GM18511 (cell line): ENCODE results near the gene DNM2.

Experiments used
- ATAC-seq: cut with Tn5 transposase; IDR thresholded peaks from one replicate; pipeline ENCODE4 v1.9.1; 2021; ENCODE audit warnings: mild to moderate bottlenecking, moderate library complexity; ENCODE audit not compliant: unreplicated experiment

DNM2 gene

DNA sequence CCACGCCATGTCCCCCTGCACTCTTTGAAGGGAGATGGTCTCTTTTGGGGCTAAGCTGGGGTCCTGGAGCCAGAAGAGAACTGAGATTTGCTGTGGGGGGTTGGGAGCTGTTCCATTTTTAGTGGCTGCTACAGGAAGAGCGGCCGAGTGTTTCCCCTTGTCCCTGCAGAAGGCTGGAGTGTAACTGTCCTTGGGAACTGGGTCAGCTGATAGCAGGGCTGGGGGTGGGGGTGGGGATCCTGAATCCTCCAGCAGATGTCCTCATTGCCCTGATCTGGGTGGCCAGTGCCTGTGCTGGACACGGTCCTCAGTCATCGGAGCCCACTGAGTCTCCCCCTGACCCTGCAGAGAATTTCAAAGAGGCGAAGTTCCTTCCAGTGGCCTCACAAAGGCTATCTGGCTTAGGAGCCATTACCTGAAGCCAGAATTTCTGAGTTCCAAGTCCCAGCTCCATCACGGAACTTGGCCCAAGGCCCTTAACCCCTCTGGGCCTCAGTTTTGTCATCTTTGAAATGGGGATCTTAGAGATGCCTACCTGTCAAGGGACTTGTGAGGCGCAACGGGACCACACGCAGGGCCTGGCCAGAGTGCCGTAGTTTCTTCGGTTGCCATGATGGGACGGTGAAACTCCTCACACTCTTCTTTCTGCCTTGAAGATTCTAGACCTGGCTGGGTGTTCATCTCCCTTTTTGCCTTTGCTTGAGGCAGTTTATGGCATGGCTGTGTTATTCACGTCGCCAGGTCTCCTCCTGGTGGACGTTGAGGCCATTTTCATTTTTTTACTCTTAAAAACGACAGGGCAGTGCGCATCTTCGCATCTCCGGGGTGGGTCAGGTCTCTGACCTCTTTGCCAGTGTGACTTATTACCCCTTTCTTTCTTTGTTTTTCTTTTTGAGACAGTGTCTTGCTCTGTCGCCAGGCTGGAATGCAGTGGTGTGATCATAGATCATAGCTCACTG, 51.9 kb downstream of the DNM2 start:
- ATAC-seq, result no peak

DNA sequence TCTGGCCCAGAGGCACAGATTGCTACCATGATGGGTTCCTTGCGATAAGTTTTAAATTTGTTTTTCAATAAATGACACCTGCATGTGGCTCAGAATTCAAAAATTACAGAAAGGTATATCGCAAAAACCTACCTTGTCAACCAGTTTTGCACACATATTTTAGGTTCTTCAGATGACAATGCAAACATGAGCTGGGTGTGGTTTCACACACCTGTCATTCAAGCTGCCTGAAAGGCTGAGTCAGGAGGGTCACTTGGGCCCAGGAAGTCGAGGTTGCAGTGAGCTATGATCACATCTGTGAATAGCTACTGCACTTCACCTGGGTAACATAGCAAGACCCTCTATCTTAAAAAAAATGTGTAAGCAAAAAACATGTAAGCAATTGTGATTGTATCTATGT, 56.1 kb downstream of the DNM2 start:
- no peak for ATAC-seq

DNA sequence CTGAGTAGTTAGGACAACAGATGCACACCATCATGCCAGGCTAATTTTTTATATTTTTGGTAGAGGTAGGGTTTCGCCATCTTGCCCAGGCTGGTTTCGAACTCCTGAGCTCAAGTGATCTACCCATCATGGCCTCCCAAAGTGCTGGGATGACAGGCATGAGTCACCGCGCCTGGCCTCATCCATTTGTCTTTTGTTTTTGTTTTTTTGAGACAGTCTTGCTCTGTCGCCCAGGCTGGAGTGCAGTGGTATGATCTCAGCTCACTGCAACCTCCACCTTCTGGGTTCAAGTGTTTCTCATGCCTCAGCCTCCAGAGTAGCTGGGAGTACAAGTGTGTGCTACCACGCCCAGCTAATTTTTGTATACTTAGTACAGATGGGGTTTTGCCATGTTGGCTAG, 57.0 kb downstream of the DNM2 start:
- no peak for ATAC-seq

DNA sequence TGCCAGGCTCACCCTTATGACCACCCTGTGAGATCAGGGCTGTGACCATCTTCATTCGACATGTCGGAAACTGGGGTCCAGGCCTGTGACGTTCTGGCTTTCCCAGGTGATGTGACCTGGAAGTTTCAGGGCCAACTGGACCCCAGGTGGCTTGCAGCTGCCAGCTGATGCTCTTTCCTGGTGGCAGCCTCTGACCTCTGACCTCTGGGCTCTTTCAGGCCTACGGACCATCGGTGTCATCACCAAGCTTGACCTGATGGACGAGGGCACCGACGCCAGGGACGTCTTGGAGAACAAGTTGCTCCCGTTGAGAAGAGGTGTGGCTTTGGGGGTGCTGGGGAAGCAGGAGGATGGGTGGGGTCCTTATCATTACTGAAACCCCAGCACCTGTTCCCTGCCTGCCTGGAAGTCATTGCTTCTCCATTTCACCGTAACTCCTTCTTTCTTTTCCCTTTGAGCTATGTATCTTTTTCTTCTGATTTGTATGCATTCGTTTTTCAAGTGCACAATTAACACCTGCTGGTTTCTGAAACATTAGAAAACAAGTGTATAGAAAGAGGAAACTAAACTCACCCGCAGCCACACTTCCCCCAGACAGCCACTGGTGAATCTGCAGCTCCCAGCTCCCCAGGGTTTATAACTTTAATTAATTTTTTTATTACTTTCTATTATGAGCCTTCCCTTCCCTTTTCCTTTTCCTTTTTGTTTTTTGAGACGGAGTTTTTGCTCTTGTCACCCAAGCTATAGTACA, 59.2 kb downstream of the DNM2 start:
- no peak for ATAC-seq

DNA sequence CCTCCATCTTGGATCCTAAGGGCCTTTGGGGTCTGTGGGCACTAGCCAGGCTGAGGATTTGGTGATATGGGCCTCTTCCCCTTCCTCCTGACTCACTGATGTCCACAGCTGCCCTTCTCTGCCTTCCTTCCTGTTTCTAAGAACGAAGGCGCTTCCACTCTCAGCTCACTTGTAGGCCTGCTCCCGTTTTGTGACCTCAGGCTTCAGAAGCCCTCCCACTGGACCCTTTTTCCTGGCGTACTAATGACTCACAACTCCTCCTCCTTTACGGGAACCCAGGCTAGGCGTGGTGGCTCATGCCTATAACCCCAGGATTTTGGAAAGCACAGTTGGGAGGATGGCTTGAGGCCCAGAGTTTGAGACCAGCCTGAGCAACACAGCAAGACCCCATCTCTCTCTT, 62.5 kb downstream of the DNM2 start:
- no peak for ATAC-seq

DNA sequence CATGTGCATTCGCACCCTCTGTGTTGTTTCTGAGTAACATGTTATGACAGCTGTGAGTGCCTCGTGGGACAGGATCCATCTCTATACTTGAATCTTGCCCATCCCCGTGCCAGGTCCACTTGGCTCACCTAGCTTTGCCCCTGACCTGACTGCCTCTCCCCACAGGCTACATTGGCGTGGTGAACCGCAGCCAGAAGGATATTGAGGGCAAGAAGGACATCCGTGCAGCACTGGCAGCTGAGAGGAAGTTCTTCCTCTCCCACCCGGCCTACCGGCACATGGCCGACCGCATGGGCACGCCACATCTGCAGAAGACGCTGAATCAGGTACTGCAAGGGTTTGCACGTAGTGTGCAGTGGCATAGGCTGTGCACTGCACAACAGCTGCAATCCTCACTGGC, 64.9 kb downstream of the DNM2 start:
- no peak for ATAC-seq

DNA sequence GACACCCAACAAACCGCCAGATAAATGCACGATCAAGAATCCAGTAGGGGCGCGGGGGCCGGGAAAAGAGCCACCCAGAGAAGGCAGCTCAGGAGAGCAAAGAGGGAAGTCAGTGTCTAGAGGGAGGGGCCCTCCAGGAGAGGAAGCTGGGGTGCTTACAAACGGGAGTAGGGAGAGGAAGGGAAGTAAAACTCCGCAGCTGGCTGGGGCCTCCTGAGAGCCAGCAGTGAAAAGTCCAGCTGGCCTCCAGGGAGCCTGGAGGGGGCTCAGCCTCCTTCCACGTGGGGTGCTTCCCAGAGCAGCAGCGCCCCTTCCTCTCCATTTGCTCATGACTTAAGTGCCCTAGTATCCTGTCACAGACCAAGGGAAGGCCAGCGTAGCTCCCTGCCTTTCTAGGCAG, 66.4 kb downstream of the DNM2 start:
- ATAC-seq, result no peak

DNA sequence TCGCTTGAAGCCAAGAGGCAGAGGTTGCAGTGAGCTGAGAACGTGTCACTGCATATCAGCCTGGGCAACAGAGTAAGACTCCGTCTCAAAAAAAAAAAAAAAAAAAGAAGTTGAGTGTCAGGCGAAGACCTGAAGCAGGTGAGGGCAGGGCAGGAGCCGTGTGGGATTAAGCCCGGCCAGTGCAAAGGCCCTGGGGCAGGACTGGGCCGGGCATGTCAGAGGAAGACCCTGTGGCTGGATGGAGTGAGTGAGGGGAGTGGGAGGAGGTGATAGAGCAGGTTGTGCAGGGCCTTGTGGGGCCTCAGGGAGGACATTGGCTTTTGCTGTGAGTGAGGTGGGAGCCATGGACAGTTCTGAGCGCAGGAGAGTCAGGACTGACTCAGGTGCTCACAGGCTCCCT, 70.3 kb downstream of the DNM2 start:
- no peak for ATAC-seq

DNA sequence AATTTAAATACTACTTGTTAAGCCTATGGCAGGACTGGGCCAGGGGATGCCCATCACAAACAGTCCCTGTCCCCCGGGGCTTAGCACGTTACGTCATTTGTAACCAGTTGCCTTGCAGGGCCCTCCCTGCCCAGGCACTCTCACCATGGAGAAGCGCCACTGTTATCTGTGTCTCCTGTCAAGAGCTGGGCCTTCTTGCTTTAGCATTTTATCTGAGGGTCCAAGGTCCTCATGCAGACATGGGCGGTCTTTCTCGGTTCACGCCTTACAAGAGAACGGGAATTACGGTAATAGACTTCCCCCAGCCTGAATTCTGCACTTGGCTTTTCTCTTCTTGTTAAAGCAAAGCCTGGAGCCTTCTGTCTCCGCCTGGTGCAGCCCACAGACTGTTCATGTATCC, 72.0 kb downstream of the DNM2 start:
- ATAC-seq, result no peak

DNA sequence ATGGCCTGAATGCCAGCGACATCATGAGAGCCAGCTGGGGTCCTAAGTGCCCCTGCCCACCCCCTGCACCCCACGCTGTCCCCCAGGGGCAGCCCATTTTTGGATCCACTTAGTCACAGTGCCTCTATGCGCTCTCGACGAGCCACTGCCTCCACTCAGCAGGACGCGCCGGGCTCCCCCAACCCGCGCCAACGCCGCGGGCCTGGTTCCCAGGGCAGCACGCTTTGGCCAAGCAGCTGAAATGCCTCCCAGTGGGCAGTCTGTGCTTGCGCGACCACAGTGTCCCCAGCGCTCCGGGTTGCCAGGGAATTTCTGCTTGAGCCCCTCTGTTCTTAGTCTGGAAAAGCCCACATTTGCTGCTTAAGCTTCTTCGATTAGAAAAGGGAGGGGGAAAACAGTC, 78.8 kb downstream of the DNM2 start:
- ATAC-seq, result no peak

DNA sequence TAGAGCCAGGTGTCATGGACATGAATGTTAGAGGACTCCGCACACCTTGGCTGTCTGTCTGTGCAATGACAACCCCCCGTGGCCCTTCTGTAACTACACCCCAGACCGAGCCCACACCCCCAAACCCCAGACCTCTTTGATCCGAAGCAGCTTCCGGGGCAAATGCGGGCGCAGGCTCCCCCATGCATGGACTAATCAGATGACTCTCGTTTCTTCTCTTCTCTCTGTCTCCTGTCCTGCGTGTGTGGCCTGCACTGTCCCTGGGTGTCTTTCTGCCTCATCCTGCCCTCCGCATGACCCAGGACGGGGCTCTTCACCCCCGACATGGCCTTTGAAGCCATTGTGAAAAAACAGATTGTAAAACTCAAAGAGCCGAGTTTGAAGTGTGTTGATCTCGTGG, 79.2 kb downstream of the DNM2 start:
- no peak for ATAC-seq

DNA sequence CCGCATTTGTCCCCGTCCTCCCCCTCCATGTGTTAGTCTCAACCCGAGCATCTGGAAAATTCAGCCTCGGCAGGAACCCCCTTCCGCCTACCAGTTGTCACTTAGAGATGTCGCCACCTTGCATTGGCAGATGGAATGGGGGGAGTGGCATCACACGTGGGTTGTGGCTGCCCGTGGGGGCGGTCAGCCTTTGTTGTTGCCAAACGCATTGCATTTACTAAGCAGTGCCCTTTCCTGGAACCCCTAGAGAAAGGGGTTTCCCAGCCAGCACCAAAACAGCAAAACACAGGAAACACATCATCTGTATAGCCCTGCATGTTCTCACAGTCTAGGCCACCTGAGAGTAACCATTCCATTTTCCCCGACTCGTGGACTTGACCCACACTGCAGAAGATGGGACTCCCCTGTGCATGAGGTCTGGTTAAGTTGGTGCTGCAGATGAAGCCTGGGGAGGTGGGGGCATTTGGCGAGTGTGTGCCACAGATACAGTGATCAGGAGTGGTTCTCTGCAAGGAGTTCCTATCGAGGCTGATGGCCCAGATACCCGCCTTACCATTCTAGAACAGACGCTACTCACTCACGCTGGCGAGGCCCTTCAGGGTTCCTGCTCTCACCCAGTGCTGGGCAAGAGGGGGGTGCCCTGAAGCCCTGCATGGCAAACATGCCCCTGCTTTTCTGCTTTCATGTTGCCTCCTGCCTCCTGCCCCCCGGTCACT, 79.8 kb downstream of the DNM2 start:
- ATAC-seq, result no peak

DNA sequence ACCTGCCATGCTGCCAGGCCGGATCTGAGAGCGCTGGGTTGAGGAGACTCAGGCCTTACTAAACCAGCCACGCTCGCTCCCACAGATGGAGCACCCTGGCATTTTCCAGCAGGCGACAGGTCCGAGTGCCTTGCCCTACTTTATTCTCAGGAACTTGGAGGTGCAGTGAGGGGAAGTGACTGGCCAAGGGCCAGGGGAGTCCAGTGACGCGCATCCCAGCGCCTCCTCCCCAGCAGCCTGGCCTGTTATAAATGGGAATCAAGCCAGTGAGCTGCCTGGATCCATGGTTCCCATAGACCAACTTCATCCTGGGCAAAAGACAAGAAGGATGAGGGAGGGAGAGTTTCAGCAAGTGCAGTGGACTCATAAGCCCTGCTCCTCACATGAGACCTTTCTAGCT, 82.6 kb downstream of the DNM2 start:
- no peak for ATAC-seq

DNA sequence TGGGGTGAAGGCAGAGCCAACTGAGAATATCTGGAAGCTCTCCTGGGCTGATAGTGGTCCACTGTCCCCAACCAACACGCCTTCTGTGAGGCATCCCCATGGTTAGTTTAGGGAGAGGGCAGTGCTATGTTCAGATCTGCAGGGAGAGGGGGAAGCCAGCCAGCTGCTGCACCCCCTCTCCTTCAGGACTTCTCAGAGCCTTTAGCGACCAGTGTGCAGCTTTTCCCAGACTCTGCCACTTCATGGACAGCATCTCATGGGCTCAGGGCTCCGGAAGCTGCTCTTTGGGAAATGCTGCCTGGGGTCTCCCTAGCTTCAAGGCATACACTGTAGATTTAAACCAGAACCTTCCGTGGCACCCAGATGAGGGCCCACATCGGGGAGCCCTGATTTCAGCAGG, 84.6 kb downstream of the DNM2 start:
- no peak for ATAC-seq

DNA sequence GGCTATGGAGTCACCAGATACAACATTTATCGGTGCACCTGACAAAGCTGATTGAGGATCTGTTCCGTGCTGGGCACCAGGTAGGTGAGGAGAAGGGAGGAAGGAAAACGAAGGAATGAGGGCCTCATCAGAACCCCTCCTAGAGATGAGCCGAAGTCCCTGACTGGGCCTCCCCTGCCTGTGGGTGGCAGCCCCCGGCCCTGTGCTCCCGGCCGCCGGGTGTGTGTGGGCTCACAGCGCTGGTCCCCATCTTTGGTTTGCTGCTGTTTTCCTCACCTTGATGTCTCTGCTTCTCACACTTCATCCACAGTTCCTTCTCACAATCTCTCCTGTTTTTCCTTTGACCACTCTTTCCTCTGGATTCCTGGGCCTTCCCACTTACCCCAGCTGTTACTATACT, 85.4 kb downstream of the DNM2 start:
- ATAC-seq, result no peak

DNA sequence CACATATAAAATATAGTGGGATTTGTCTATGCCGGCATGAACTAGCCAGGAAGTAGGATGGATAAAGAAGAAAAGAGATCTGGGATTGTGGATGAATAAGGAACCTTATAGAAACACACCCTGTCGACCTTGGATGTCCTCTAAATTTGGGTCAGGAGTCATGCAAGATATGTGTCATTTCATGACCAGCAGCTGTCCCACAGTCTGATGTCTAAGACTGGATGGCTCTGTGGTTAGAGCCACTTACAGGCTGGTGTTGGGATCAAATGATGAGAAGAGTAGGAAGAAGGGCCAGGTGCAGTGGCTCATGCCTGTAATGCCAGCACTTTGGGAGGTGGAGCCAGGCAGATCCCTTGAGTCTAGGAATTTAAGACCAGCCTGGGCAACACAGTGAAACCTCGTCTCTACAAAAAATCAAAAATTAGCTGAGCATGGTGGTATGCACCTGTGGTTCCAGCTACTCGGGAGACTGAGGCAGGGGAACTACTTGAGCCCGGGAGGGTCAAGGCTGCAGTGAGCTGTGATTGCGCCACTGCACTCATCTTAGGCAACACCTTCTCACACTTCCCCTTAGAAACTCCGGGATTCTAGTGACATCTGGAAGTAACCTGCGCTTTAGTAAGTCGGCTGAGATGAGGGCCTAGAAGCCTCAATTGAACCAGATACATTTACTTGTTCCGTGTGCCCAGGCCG, 87.3 kb downstream of the DNM2 start:
- ATAC-seq, result no peak

DNA sequence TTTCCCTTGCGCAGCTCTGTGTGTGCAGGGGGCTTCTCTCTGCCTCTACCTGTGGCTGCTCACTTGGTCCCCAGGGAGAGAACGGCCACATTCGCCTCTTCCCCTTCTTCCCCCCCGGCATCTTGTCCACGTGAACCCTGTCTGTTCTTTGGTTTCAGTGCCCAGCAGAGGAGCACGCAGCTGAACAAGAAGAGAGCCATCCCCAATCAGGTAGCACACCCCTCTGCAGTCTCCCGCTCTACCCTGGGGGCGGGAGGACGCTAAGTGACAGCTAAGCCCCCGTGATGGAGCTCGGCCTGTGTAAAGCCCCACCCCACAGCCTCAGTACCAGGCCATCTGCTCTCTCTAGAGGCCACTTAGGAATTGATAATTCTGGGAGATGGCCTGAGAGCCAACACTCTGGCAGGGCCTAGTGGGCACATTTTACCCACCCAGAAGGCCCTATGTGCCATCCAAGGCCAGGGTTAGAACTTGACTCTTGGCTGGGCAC, 87.9 kb downstream of the DNM2 start:
- ATAC-seq, result no peak

DNA sequence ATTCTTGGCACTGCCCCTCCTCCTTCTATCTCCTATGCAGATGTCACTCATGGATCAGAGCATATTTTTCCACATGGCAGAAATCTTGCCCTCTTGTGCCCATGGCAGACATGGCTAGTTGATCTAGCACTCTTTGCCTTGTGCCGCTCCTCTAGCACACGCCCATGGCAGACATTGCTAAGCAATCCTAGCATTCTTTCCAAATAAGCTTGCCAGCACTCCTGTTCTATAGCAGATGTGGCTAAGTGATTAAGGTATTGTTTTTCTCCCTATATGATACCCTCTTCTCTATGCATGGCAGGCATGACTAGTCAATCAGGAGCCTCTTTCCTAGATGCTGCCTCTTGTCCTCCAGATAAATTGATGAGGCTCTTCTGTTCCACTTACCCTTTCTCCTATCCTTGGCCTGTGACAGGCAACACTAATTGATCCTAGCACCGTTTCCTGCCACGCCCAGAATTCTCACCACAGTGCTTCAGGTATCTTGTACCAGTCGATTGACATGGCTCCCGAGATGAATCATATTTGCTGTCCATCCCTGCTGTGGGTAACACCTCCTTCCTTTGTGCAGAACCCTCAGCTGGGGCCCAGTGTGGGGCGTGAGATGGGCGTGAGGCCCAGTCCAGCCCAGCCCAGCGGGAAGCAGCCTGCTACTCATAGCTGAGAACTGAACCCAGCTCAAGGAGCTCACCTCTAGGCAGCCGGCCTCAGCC, 91.2 kb downstream of the DNM2 start:
- no peak for ATAC-seq

DNA sequence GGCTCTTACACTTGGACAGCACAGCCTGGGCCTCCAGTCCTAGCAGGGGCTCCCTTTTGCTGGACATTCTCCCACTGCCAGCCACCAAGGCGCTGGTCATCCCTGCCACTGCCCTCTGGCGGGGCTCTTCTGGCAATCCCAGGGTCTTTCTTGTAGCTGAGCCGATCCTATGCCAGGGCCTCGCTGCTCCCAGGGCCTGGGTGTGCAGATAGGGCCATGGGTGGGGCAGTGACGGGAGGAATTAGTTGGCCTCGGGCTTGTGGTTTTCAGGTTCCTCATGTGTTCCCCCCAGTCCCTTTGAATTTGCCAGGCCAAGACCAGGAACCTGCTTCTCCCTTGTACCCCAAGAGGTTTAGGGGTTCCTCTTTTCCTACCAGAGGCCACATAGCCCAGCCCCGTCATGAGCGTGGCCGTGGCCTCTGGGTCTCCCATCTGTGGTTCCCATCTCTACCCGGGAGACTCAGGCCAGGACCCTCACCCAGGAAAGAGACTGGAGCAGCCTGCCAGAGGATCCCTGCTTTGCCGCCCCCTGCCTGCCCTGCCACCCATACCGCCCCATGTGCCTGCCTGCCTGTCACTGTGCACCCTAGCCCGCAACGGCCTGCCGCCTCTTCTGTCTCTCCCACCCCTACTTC, 91.9 kb downstream of the DNM2 start:
- no peak for ATAC-seq
